Endodermal cell (in vitro differentiated cells): ENCODE data around the gene ATG4D. TPM values are rescaled to one million over a fixed set of nuclear protein-coding genes. Genes with fewer than 3 reads are reported as not detected.

Source experiments
- DNase-seq: peaks from one replicate; pipeline ENCODE4 v3.0.0-alpha.2; 2017
- H3K27ac ChIP-seq: 2 replicates; pipeline ENCODE4 v1.5.1; 2013; ENCODE audit warnings: mild to moderate bottlenecking, low read depth, low read length, moderate library complexity
- H3K27me3 ChIP-seq: 2 replicates; pipeline ENCODE4 v1.6.1; 2013; ENCODE audit warnings: mild to moderate bottlenecking, low read length, moderate library complexity; ENCODE audit not compliant: insufficient read depth, control insufficient read depth, poor library complexity, severe bottlenecking
- H3K36me3 ChIP-seq: 2 replicates; pipeline ENCODE4 v1.7.0; 2013; ENCODE audit warnings: mild to moderate bottlenecking, low read length, moderate library complexity; ENCODE audit not compliant: control insufficient read depth, insufficient read depth
- H3K4me1 ChIP-seq: one replicate; pipeline ENCODE4 v1.7.0; 2013; ENCODE audit warnings: low read length; ENCODE audit not compliant: control insufficient read depth, insufficient read depth
- H3K4me3 ChIP-seq: 2 replicates; pipeline ENCODE4 v1.5.1; 2013; ENCODE audit warnings: mild to moderate bottlenecking, low read length, moderate library complexity
- H3K9ac ChIP-seq: 2 replicates; pipeline ENCODE4 v1.6.1; 2013; ENCODE audit warnings: mild to moderate bottlenecking, low read length, moderate library complexity; ENCODE audit not compliant: poor library complexity, severe bottlenecking; ENCODE audit errors: extremely low read depth
- H3K9me3 ChIP-seq: 2 replicates; pipeline ENCODE4 v1.6.1; 2013; ENCODE audit warnings: mild to moderate bottlenecking, low read length, moderate library complexity; ENCODE audit not compliant: control insufficient read depth
- H3K27ac Mint-ChIP-seq: 2 replicates; pipeline ENCODE4 v1.8.0; 2020; ENCODE audit warnings: mixed read lengths
- H3K27me3 Mint-ChIP-seq: 2 replicates; pipeline ENCODE4 v1.8.0; 2021; ENCODE audit warnings: mild to moderate bottlenecking, mixed read lengths; ENCODE audit not compliant: insufficient read depth
- H3K36me3 Mint-ChIP-seq: 2 replicates; pipeline ENCODE4 v1.8.0; 2020; ENCODE audit warnings: low read depth, mixed read lengths
- H3K4me1 Mint-ChIP-seq: 2 replicates; pipeline ENCODE4 v1.8.0; 2020; ENCODE audit warnings: mixed read lengths
- H3K4me3 Mint-ChIP-seq: 2 replicates; pipeline ENCODE4 v1.8.0; 2020; ENCODE audit warnings: mild to moderate bottlenecking, moderate library complexity, mixed read lengths
- H3K9me3 Mint-ChIP-seq: 2 replicates; pipeline ENCODE4 v1.8.0; 2020; ENCODE audit warnings: mild to moderate bottlenecking, mixed read lengths
- WGBS, 2 experiments: methylation state at CpG; one replicate each; pipeline versions ENCODE4 v1.1.5 to v1.1.7; 2013; ENCODE audit warnings: missing lambda C conversion rate in 2 of 2, mixed read lengths in 1 of 2; ENCODE audit not compliant: insufficient coverage in 1 of 2, insufficient read length in 1 of 2; 5-methylcytosine and 5-hydroxymethylcytosine counted together
- total RNA-seq, 2 donors: library from RNA; stranded (reverse); fragmentation: NEBNext Ultra II Directional in 1 of 2; extraction: Animal tissue kit (Norgen Biotek cat#: 25700) in 1 of 2; gene quantifications; 2 replicates in 1 of 2; 3 replicates in 1 of 2; pipeline ENCODE4 v1.2.1, GENCODE V29; 2021
- TF ChIP-seq, protein P1 (sequence below): fragments of 200-600 bp; sonication (generic); conservative IDR thresholded peaks from 2 replicates; pipeline ENCODE4 v1.5.0; 2021; ENCODE audit warnings: antibody characterized with exemption, mild to moderate bottlenecking

The ATG4D gene
- total RNA-seq, 2 donors from 2014 or later = 37.9 to 44.8 TPM

DNA sequence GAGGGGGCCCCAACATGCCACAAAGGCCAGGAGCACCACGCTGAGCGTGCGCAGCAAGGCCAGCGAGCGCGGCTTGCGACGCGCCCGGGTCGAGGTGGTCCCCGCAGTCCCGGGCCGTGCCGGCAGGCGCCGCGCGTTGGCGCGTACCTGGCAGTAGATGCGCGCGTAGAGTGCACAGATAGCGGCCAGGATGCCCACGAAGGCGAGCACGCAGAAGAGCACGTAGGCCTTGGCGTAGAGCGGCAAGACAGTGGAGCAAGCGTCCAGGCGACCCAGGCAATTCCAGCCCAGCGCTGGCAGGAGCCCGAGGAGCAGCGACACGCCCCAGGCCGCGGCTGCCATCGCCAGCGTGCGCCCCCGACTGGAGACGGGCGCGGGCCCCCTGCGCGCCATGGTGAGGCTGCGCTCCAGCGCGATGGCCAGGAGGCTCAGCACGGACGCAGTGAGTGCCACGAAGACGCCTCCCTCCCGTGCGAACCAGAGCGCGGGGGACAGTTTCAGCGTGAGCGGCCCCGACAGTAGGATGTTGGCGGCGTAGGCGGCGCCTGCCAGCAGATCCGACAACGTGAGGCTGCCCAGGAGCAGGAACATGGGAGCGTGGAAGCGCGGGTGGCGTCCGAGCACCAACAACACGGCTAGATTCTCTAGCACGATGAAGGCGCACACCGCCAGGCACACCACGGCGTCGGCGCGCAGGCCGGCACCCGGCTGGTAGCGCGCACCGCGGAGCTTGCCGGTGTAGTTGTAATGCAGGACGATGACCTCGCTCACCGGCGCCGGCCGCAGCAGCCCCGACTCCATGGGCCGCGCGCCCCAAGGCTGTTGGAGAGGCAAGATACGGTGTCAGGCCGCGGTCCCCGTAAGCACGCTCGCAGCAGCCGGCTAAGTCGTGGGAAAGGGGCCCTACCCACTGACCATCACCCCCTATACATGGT, 29.2 kb upstream of the ATG4D start:
- H3K27me3 Mint-ChIP-seq = peaks cover 80% of the 10 kb centered on the region
- Histone ChIP-seq H3K27ac (no peak overlapping the region), H3K27me3 (peaks cover 77% of the 10 kb centered on the region), H3K9ac (no peak overlapping the region), H3K9me3 (no peaks in the 10 kb centered on the region), H3K4me1 (no peaks in the 10 kb centered on the region), H3K36me3 (no peaks in the 10 kb centered on the region), H3K4me3 (peak overlapping the region; percentile 45)
- TF ChIP-seq, protein P1, sequence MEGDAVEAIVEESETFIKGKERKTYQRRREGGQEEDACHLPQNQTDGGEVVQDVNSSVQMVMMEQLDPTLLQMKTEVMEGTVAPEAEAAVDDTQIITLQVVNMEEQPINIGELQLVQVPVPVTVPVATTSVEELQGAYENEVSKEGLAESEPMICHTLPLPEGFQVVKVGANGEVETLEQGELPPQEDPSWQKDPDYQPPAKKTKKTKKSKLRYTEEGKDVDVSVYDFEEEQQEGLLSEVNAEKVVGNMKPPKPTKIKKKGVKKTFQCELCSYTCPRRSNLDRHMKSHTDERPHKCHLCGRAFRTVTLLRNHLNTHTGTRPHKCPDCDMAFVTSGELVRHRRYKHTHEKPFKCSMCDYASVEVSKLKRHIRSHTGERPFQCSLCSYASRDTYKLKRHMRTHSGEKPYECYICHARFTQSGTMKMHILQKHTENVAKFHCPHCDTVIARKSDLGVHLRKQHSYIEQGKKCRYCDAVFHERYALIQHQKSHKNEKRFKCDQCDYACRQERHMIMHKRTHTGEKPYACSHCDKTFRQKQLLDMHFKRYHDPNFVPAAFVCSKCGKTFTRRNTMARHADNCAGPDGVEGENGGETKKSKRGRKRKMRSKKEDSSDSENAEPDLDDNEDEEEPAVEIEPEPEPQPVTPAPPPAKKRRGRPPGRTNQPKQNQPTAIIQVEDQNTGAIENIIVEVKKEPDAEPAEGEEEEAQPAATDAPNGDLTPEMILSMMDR = peak; percentile 64
- DNase-seq = peak; percentile 89
- H3K36me3 Mint-ChIP-seq = no peaks in the 10 kb centered on the region
- peaks cover 12% of the 10 kb centered on the region for H3K4me1 Mint-ChIP-seq
- no peak overlapping the region for H3K27ac Mint-ChIP-seq
- H3K9me3 Mint-ChIP-seq = no peaks in the 10 kb centered on the region
- 14 to 21% methylated on average over 39 to 101 of the region's 107 CpGs for WGBS, 2 experiments
- H3K4me3 Mint-ChIP-seq = peak overlapping the region; percentile 35

DNA sequence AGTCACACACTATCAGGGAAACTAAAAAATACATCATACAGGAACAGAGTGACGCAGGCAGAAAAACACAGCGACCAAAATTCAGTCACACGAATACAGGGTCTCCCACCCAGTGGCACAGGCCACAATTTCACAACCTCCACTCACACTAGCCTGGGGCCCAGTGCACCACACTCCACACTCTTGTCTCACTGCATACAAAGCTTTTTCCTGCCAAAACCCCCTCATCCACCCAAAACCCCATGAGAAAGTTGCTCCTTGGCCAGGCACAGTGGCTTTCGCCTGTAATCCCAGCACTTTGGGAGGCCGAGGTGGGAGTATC, 27.7 kb upstream of the ATG4D start:
- WGBS, 2 experiments = 96% methylated on average over 5 of the region's 5 CpGs; no CpG with 5 or more reads in 1 of the 2 experiments
- Mint-ChIP-seq H3K27me3 (peaks cover 86% of the 10 kb centered on the region), H3K9me3 (no peaks in the 10 kb centered on the region), H3K27ac (no peak overlapping the region), H3K4me1 (peaks cover 12% of the 10 kb centered on the region), H3K36me3 (no peaks in the 10 kb centered on the region), H3K4me3 (no peak overlapping the region)
- H3K4me1 ChIP-seq = no peaks in the 10 kb centered on the region
- H3K4me3 ChIP-seq = no peak overlapping the region
- H3K27me3 ChIP-seq = peaks cover 80% of the 10 kb centered on the region
- TF ChIP-seq, protein P1 = no peak
- no peaks in the 10 kb centered on the region for H3K9me3 ChIP-seq
- DNase-seq = no peak
- no peak overlapping the region for H3K9ac ChIP-seq
- no peaks in the 10 kb centered on the region for H3K36me3 ChIP-seq
- H3K27ac ChIP-seq = no peak overlapping the region

- no peak overlapping the region for H3K27ac Mint-ChIP-seq
- peak overlapping the region; percentile 79 for H3K4me3 ChIP-seq
- TF ChIP-seq, protein P1 = no peak
- H3K4me3 Mint-ChIP-seq = peak overlapping the region; percentile 47
- peaks cover 12% of the 10 kb centered on the region for H3K4me1 Mint-ChIP-seq
- no peak for DNase-seq
- no peaks in the 10 kb centered on the region for H3K36me3 Mint-ChIP-seq
- peaks cover 78% of the 10 kb centered on the region for H3K27me3 Mint-ChIP-seq
- WGBS, 2 experiments = 62 to 68% methylated on average over 5 to 10 of the region's 10 CpGs
- H3K27me3 ChIP-seq = peaks cover 79% of the 10 kb centered on the region
- no peaks in the 10 kb centered on the region for H3K9me3 ChIP-seq
- no peaks in the 10 kb centered on the region for H3K36me3 ChIP-seq
- no peaks in the 10 kb centered on the region for H3K4me1 ChIP-seq
- H3K9me3 Mint-ChIP-seq = no peaks in the 10 kb centered on the region
- H3K27ac ChIP-seq = no peak overlapping the region
- H3K9ac ChIP-seq = no peak overlapping the region
Measured at GRCh38 chr19:10516671-10517286, 26.9 kb upstream of the ATG4D start.
